ENCODE data around the gene HTR3E. TPM values are rescaled to one million over a fixed set of nuclear protein-coding genes. Genes with fewer than 3 reads are reported as not detected.
A peak's percentile ranks its signal among the peaks of the same experiment; 100 is the strongest.

The HTR3E gene
- total RNA-seq, 1 donor from 2014 or later: not detected

DNA sequence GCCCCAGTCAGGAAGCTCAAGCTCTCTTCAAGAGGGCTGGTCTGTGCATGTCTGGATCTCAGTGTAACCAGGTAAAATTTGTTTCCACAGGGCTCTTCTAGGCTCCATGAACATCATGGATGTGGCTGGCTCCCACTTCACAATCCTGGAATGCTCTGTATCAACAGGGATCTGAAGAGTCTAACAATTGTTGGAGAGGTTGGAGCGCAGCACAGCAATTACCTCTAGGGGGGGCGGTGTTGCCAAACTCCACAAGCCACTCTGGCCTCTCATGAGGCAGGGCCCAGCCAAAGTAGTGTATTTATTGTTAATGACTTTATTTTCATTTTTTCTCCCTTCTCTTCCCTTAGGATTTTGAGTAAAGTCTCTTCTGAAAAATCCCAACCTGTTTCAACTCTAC is 32.1 kb downstream of the HTR3E start:
- no peaks in the 10 kb centered on the region for H3K9me3 ChIP-seq (ENCODE audit: low read depth)
- H3K4me2 ChIP-seq: no peak overlapping the region
- H3K9me3 Mint-ChIP-seq: no peaks in the 10 kb centered on the region
- no peaks in the 10 kb centered on the region for H3K36me3 ChIP-seq
- no peak overlapping the region for H3K27ac Mint-ChIP-seq
- H3K27ac ChIP-seq: no peak overlapping the region
- no peak overlapping the region for H3K4me3 ChIP-seq
- peak; percentile 72 for DNase-seq (ENCODE audit: low spot score)
- H3K36me3 Mint-ChIP-seq: no peaks in the 10 kb centered on the region
- H3K27me3 ChIP-seq: peaks cover 10% of the 10 kb centered on the region
- peaks cover 3% of the 10 kb centered on the region for H3F3A ChIP-seq (ENCODE audit: low read depth)
- H3K4me1 ChIP-seq: no peaks in the 10 kb centered on the region
- no peaks in the 10 kb centered on the region for H4K20me1 ChIP-seq (ENCODE audit: low read depth)
- H3K4me1 Mint-ChIP-seq: peaks cover 9% of the 10 kb centered on the region
- H3K79me2 ChIP-seq (ENCODE audit: low read depth): no peaks in the 10 kb centered on the region
- no peak overlapping the region for H3K9ac ChIP-seq
- H3K4me3 Mint-ChIP-seq: no peak overlapping the region
- TF ChIP-seq EZH2 (IDR thresholded peaks at IDR 0.05) (no peak), EZH2phosphoT487 (IDR thresholded peaks at IDR 0.05) (no peak)
- TF ChIP-seq, protein P1, sequence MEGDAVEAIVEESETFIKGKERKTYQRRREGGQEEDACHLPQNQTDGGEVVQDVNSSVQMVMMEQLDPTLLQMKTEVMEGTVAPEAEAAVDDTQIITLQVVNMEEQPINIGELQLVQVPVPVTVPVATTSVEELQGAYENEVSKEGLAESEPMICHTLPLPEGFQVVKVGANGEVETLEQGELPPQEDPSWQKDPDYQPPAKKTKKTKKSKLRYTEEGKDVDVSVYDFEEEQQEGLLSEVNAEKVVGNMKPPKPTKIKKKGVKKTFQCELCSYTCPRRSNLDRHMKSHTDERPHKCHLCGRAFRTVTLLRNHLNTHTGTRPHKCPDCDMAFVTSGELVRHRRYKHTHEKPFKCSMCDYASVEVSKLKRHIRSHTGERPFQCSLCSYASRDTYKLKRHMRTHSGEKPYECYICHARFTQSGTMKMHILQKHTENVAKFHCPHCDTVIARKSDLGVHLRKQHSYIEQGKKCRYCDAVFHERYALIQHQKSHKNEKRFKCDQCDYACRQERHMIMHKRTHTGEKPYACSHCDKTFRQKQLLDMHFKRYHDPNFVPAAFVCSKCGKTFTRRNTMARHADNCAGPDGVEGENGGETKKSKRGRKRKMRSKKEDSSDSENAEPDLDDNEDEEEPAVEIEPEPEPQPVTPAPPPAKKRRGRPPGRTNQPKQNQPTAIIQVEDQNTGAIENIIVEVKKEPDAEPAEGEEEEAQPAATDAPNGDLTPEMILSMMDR (IDR thresholded peaks at IDR 0.05): peak; percentile 60
- peak overlapping the region; percentile 92 for H2AFZ ChIP-seq (replicated peaks)
- peaks cover 2% of the 10 kb centered on the region for H3K27me3 Mint-ChIP-seq (ENCODE audit: insufficient read depth, low read depth)

DNA sequence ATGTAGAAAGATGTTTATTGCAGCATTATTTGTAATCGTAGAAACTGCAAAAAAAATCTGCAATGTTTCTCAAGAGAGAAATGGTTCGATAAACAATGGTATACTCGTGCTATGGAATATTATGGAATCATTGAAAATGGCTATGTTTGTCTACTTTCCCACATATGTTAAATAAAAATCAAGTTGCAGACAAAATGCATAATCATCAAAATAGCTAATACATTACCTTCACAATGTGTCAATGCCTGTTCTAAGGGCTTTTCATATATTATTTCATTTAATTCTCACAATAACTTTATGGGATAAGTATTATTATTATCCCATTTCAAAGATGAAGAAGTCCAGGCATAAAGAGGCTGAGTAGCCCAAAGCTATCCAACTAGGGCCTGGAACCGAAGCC is 36.1 kb downstream of the HTR3E start:
- H3F3A ChIP-seq (ENCODE audit: low read depth): peaks cover 20% of the 10 kb centered on the region
- Mint-ChIP-seq H3K9me3 (no peaks in the 10 kb centered on the region), H3K4me3 (no peak overlapping the region), H3K4me1 (peaks cover 24% of the 10 kb centered on the region), H3K36me3 (peaks cover under 1% of the 10 kb centered on the region), H3K27ac (no peak overlapping the region), H3K27me3 (ENCODE audit: insufficient read depth, low read depth) (peaks cover 2% of the 10 kb centered on the region)
- H3K4me2 ChIP-seq: no peak overlapping the region
- H3K36me3 ChIP-seq: no peaks in the 10 kb centered on the region
- no peaks in the 10 kb centered on the region for H3K9me3 ChIP-seq (ENCODE audit: low read depth)
- TF ChIP-seq EZH2 (IDR thresholded peaks at IDR 0.05) (no peak), EZH2phosphoT487 (IDR thresholded peaks at IDR 0.05) (no peak)
- TF ChIP-seq, protein P1 (IDR thresholded peaks at IDR 0.05): no peak
- no peaks in the 10 kb centered on the region for H4K20me1 ChIP-seq (ENCODE audit: low read depth)
- H2AFZ ChIP-seq (replicated peaks): no peak overlapping the region
- peaks cover 25% of the 10 kb centered on the region for H3K79me2 ChIP-seq (ENCODE audit: low read depth)
- no peak overlapping the region for H3K4me3 ChIP-seq
- H3K27me3 ChIP-seq: peaks cover 10% of the 10 kb centered on the region
- peaks cover 6% of the 10 kb centered on the region for H3K4me1 ChIP-seq
- no peak overlapping the region for H3K9ac ChIP-seq
- H3K27ac ChIP-seq: no peak overlapping the region
- DNase-seq (ENCODE audit: low spot score): no peak

DNA sequence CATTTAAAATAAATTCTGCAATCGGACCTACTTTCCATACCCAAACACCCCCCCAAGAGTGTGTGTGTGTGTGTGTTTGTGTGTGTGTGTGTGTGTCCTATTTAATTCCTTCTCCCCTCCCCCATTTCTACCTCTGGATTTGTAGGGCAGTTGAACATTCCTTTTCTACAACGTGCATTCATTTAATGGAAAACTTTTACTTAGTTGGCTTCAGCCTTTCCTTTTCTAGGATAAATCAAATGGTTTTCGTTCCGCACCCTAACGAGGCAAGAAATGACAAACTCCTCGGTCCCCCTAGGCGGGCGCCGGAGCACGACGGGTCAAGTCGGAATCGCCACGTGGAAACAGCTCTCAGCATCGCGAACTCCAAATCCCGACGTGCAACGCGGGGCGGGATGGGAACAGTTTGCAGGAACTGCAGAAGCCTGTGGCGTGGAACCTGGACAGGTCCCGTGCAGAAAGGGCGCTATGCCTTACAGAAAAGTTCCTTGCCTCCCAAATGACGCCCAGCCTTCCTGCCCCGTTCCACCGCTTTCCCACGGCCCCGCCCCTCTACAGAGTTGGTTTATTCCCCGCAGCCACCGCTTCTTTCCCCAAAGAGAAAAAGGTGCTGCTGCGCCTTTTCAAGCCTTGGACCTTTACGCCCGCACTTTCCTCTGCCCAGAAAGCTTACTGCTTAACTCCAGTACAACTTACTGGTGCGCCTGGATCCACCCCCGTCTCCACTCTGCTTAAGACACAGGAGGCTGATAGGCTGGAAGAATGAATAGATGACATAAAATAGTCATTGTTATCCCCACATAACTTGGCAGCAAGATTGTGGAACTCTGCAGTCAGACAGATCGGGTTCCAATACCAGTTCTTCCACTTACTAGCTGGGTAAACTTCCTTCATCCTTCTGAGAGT is 37.2 kb downstream of the HTR3E start:
- Mint-ChIP-seq H3K9me3 (no peaks in the 10 kb centered on the region), H3K36me3 (peaks cover 2% of the 10 kb centered on the region), H3K27ac (peak overlapping the region; percentile 93), H3K4me1 (peaks cover 22% of the 10 kb centered on the region), H3K27me3 (ENCODE audit: insufficient read depth, low read depth) (peaks cover 2% of the 10 kb centered on the region), H3K4me3 (peak overlapping the region; percentile 99)
- H3F3A ChIP-seq (ENCODE audit: low read depth): peaks cover 20% of the 10 kb centered on the region
- TF ChIP-seq EZH2phosphoT487 (IDR thresholded peaks at IDR 0.05) (no peak), EZH2 (IDR thresholded peaks at IDR 0.05) (peak; percentile 4)
- H3K36me3 ChIP-seq: no peaks in the 10 kb centered on the region
- H4K20me1 ChIP-seq (ENCODE audit: low read depth): no peaks in the 10 kb centered on the region
- peak overlapping the region; percentile 85 for H3K4me3 ChIP-seq
- peak; percentile 87 for DNase-seq (ENCODE audit: low spot score)
- no peak overlapping the region for H3K9ac ChIP-seq
- peak overlapping the region; percentile 97 for H3K4me2 ChIP-seq
- peaks cover 34% of the 10 kb centered on the region for H3K79me2 ChIP-seq (ENCODE audit: low read depth)
- peak overlapping the region; percentile 77 for H2AFZ ChIP-seq (replicated peaks)
- H3K4me1 ChIP-seq: peaks cover 6% of the 10 kb centered on the region
- no peaks in the 10 kb centered on the region for H3K9me3 ChIP-seq (ENCODE audit: low read depth)
- no peak overlapping the region for H3K27ac ChIP-seq
- peaks cover 10% of the 10 kb centered on the region for H3K27me3 ChIP-seq

DNA sequence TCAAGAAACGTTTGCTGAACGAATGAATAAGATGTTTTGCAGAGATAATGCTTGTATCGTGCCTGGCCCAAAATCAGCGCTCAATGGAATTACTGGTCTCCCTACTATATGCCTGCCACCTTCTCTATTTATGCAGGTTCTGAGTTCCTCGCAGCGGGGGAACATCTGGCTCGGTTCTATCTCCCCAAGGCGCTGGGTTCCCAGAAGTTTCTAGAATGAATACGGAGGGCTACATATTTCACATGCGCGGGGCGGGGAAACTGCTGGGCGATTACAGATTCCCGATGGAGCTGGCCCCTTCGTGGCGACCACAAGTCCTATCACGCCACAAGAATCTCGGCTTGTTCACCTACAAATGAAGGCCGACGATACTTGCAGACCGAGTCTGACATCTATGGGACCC is 37.9 kb downstream of the HTR3E start:
- peaks cover 10% of the 10 kb centered on the region for H3K27me3 ChIP-seq
- H3K79me2 ChIP-seq (ENCODE audit: low read depth): peaks cover 38% of the 10 kb centered on the region
- H3K27ac Mint-ChIP-seq: peak overlapping the region; percentile 93
- H3K36me3 ChIP-seq: no peaks in the 10 kb centered on the region
- peak overlapping the region; percentile 97 for H3K4me2 ChIP-seq
- no peak overlapping the region for H3K27ac ChIP-seq
- H4K20me1 ChIP-seq (ENCODE audit: low read depth): no peaks in the 10 kb centered on the region
- no peak overlapping the region for H3K9ac ChIP-seq
- no peaks in the 10 kb centered on the region for H3K9me3 Mint-ChIP-seq
- peaks cover 2% of the 10 kb centered on the region for H3K36me3 Mint-ChIP-seq
- DNase-seq (ENCODE audit: low spot score): no peak
- peak overlapping the region; percentile 85 for H3K4me3 ChIP-seq
- H3K4me1 Mint-ChIP-seq: peaks cover 22% of the 10 kb centered on the region
- H3K9me3 ChIP-seq (ENCODE audit: low read depth): no peaks in the 10 kb centered on the region
- H3F3A ChIP-seq (ENCODE audit: low read depth): peaks cover 20% of the 10 kb centered on the region
- H2AFZ ChIP-seq (replicated peaks): peak overlapping the region; percentile 77
- TF ChIP-seq, protein P1 (IDR thresholded peaks at IDR 0.05): no peak
- TF ChIP-seq EZH2 (IDR thresholded peaks at IDR 0.05): no peak
- no peak for TF ChIP-seq EZH2phosphoT487 (IDR thresholded peaks at IDR 0.05)
- H3K4me3 Mint-ChIP-seq: peak overlapping the region; percentile 99
- peaks cover 2% of the 10 kb centered on the region for H3K27me3 Mint-ChIP-seq (ENCODE audit: insufficient read depth, low read depth)
- peaks cover 6% of the 10 kb centered on the region for H3K4me1 ChIP-seq

Measured in neural progenitor cell (in vitro differentiated cells).